ENCODE results near the gene MYO5B.

DNA sequence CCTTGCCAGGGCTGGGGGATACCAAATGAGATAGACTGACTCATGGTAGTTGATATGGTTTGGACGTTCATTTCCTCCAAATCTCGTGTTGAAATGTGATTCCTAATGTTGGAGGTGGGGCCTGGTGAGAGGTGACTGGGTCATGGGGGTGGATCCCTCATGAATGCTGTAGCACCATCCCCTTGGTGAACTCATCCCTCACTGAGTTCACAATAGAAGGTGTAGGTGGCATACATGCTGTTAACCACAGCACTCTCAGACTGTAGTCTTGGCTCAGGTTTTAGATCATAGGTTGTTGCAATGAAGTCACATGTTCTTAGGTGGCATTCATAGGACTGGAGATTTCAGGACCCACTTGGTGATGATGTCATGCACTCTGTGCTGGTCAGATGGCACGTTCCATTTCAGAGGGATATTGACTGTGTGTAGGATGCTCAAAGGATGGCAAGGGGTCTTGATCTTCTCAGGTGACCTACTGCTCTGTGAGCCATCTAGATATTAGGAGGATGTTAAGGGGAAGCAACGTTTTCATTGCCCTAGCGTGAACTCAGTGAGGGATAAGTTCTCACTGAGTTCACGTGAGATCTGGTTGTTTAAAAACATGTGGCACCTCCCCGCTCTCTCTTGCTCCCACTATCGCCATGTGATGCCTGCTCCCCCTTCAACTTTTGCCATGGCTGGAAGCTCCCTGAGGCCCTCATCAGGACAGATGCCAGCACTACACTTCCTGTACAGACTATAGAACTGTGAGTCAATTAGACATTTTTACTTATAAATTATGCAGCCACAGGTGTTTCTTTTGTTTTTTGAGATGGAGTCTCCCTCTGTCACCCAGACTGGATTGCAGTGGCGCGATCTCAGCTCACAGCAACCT lies 307.8 kb downstream of the MYO5B start:
- TF ChIP-seq, protein P1, sequence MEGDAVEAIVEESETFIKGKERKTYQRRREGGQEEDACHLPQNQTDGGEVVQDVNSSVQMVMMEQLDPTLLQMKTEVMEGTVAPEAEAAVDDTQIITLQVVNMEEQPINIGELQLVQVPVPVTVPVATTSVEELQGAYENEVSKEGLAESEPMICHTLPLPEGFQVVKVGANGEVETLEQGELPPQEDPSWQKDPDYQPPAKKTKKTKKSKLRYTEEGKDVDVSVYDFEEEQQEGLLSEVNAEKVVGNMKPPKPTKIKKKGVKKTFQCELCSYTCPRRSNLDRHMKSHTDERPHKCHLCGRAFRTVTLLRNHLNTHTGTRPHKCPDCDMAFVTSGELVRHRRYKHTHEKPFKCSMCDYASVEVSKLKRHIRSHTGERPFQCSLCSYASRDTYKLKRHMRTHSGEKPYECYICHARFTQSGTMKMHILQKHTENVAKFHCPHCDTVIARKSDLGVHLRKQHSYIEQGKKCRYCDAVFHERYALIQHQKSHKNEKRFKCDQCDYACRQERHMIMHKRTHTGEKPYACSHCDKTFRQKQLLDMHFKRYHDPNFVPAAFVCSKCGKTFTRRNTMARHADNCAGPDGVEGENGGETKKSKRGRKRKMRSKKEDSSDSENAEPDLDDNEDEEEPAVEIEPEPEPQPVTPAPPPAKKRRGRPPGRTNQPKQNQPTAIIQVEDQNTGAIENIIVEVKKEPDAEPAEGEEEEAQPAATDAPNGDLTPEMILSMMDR (optimal IDR thresholded peaks at IDR 0.05 in 1 of 3, IDR thresholded peaks at IDR 0.05 in 1 of 3, conservative IDR thresholded peaks at IDR 0.05 in 1 of 3; ENCODE audit: extremely low read depth in 1 of 3, insufficient read depth in 2 of 3, low read length in 3 of 3): peak in 2 of 3 experiments; percentile 3 to 11
- no peak for TF ChIP-seq EZH2 (IDR thresholded peaks at IDR 0.05; ENCODE audit: low read length)

All from keratinocyte (primary cell).